Astrocyte of the spinal cord (primary cell): ENCODE results near the gene FAM177B.

Experiments used
- DNase-seq: peaks from one replicate; pipeline ENCODE4 v3.0.0; 2011; ENCODE audit warnings: low read depth, low spot score
- H3K4me3 ChIP-seq: 2 replicates; pipeline ENCODE4 v1.5.1; 2011; ENCODE audit warnings: low read depth, mild to moderate bottlenecking, low read length, moderate library complexity
- CTCF ChIP-seq: IDR thresholded peaks from 2 replicates; pipeline ENCODE4 v1.5.1; 2012; ENCODE audit warnings: low read depth, mild to moderate bottlenecking, low read length, inconsistent platforms
- in situ Hi-C: cut with HindIII; loops from 2 replicates; pipeline ENCODE4 v1.10.0; 2017; ENCODE audit warnings: low sequenced_read_pairs

FAM177B gene

GRCh38 chr1:222704260-222704659, 32.7 kb upstream of the FAM177B start:
- no peak overlapping the region for H3K4me3 ChIP-seq
- no peak for DNase-seq
- in situ Hi-C loops: no loop called here
- TF ChIP-seq CTCF: no peak

- H3K4me3 ChIP-seq: no peak overlapping the region
- TF ChIP-seq CTCF: no peak
- in situ Hi-C loops: no loop called here
- no peak for DNase-seq
Measured at GRCh38 chr1:222706815-222707214, 30.2 kb upstream of the FAM177B start.

- no peak overlapping the region for H3K4me3 ChIP-seq
- in situ Hi-C loops: no loop called here
- no peak for DNase-seq
- no peak for TF ChIP-seq CTCF
Measured at GRCh38 chr1:222709700-222710153, 27.3 kb upstream of the FAM177B start.

GRCh38 chr1:222711319-222712252, 25.4 kb upstream of the FAM177B start:
- in situ Hi-C loops: no loop called here
- peak overlapping the region; percentile 64 for H3K4me3 ChIP-seq
- TF ChIP-seq CTCF: no peak
- DNase-seq: peak; percentile 60

- peak within 1 kb of the TSS; percentile 64 for H3K4me3 ChIP-seq
- in situ Hi-C loops: no loop called here
- TF ChIP-seq CTCF: no peak
- DNase-seq: peak; percentile 89
Measured at GRCh38 chr1:222712253-222713090, 24.5 kb upstream of the FAM177B start, which contains the start of the genes AIDA and BROX. Gene AIDA, minus strand, starts transcription at chr1:222712491. Its CDS starts 174 bp downstream, at chr1:222712317. Gene BROX, plus strand, starts transcription at chr1:222712564. Its CDS starts 3,136 bp downstream, at chr1:222715700.
